Measurements from ENCODE around the gene DLGAP1.
A peak's percentile ranks its signal among the peaks of the same experiment; 100 is the strongest.

Gene DLGAP1

GRCh38 chr18:3566851-3567250, 888.3 kb downstream of the DLGAP1 start:
- H3K18ac ChIP-seq (ENCODE audit: low read length): no peak overlapping the region
- H3K27me3 ChIP-seq (ENCODE audit: insufficient read depth, low read length, poor library complexity): no peaks in the 10 kb centered on the region
- no peak overlapping the region for H2BK15ac ChIP-seq (replicated peaks; ENCODE audit: low read depth)
- H2AK5ac ChIP-seq (ENCODE audit: low read length): no peak overlapping the region
- H3K79me2 ChIP-seq (ENCODE audit: control insufficient read depth, insufficient read depth, low read length): no peaks in the 10 kb centered on the region
- H3K9ac ChIP-seq (ENCODE audit: low read length): no peak overlapping the region
- H3K4me2 ChIP-seq (ENCODE audit: low read length): no peak overlapping the region
- no peak overlapping the region for H3K56ac ChIP-seq (ENCODE audit: low read length)
- H2BK120ac ChIP-seq (ENCODE audit: low read depth, low read length): no peak overlapping the region
- no peaks in the 10 kb centered on the region for H3K4me1 ChIP-seq (ENCODE audit: control insufficient read depth, low read depth, low read length)
- no peaks in the 10 kb centered on the region for H3K36me3 ChIP-seq (ENCODE audit: control insufficient read depth, insufficient read depth, low read length)
- no peak for DNase-seq
- H3K4me3 ChIP-seq (ENCODE audit: low read length): no peak overlapping the region
- H3K27ac ChIP-seq (ENCODE audit: low read depth, low read length): no peak overlapping the region
- H4K5ac ChIP-seq (ENCODE audit: low read length): no peak overlapping the region
- H3K23ac ChIP-seq (ENCODE audit: low read length): no peak overlapping the region
- H3K4ac ChIP-seq (ENCODE audit: low read depth, low read length): no peak overlapping the region
- no peak overlapping the region for H2BK5ac ChIP-seq (ENCODE audit: low read length)
- no peaks in the 10 kb centered on the region for H3K79me1 ChIP-seq (ENCODE audit: low read length)
- H4K8ac ChIP-seq (ENCODE audit: low read depth, low read length): no peak overlapping the region

GRCh38 chr18:3560755-3561154, 894.4 kb downstream of the DLGAP1 start:
- H3K4ac ChIP-seq (ENCODE audit: low read depth, low read length): no peak overlapping the region
- no peak overlapping the region for H3K9ac ChIP-seq (ENCODE audit: low read length)
- no peaks in the 10 kb centered on the region for H3K79me1 ChIP-seq (ENCODE audit: low read length)
- no peaks in the 10 kb centered on the region for H3K36me3 ChIP-seq (ENCODE audit: control insufficient read depth, insufficient read depth, low read length)
- no peak overlapping the region for H3K4me2 ChIP-seq (ENCODE audit: low read length)
- H3K4me3 ChIP-seq (ENCODE audit: low read length): no peak overlapping the region
- H2BK5ac ChIP-seq (ENCODE audit: low read length): no peak overlapping the region
- DNase-seq: no peak
- no peak overlapping the region for H2BK15ac ChIP-seq (replicated peaks; ENCODE audit: low read depth)
- no peaks in the 10 kb centered on the region for H3K27me3 ChIP-seq (ENCODE audit: insufficient read depth, low read length, poor library complexity)
- no peak overlapping the region for H2AK5ac ChIP-seq (ENCODE audit: low read length)
- H3K79me2 ChIP-seq (ENCODE audit: control insufficient read depth, insufficient read depth, low read length): no peaks in the 10 kb centered on the region
- H4K8ac ChIP-seq (ENCODE audit: low read depth, low read length): no peak overlapping the region
- no peak overlapping the region for H3K27ac ChIP-seq (ENCODE audit: low read depth, low read length)
- no CpG with 5 or more reads among the region's 3 CpGs for WGBS (ENCODE audit: extremely low coverage, insufficient coverage, low lambda C conversion rate)
- H4K5ac ChIP-seq (ENCODE audit: low read length): no peak overlapping the region
- H3K56ac ChIP-seq (ENCODE audit: low read length): no peak overlapping the region
- H3K4me1 ChIP-seq (ENCODE audit: control insufficient read depth, low read depth, low read length): peaks cover 4% of the 10 kb centered on the region
- no peak overlapping the region for H3K18ac ChIP-seq (ENCODE audit: low read length)
- no peak overlapping the region for H3K23ac ChIP-seq (ENCODE audit: low read length)
- H2BK120ac ChIP-seq (ENCODE audit: low read depth, low read length): no peak overlapping the region

GRCh38 chr18:3554811-3555427, 900.2 kb downstream of the DLGAP1 start:
- H3K4me3 ChIP-seq (ENCODE audit: low read length): no peak overlapping the region
- no peak overlapping the region for H4K8ac ChIP-seq (ENCODE audit: low read depth, low read length)
- H3K79me2 ChIP-seq (ENCODE audit: control insufficient read depth, insufficient read depth, low read length): no peaks in the 10 kb centered on the region
- H4K5ac ChIP-seq (ENCODE audit: low read length): no peak overlapping the region
- no peak overlapping the region for H3K23ac ChIP-seq (ENCODE audit: low read length)
- no peak overlapping the region for H2AK5ac ChIP-seq (ENCODE audit: low read length)
- DNase-seq: peak; percentile 91
- no peak overlapping the region for H3K9ac ChIP-seq (ENCODE audit: low read length)
- H3K36me3 ChIP-seq (ENCODE audit: control insufficient read depth, insufficient read depth, low read length): no peaks in the 10 kb centered on the region
- no peak overlapping the region for H3K4ac ChIP-seq (ENCODE audit: low read depth, low read length)
- H2BK120ac ChIP-seq (ENCODE audit: low read depth, low read length): no peak overlapping the region
- H2BK15ac ChIP-seq (replicated peaks; ENCODE audit: low read depth): no peak overlapping the region
- H3K27ac ChIP-seq (ENCODE audit: low read depth, low read length): no peak overlapping the region
- H3K4me2 ChIP-seq (ENCODE audit: low read length): no peak overlapping the region
- no CpG with 5 or more reads among the region's 2 CpGs for whole genome bisulfite sequencing (ENCODE audit: extremely low coverage, insufficient coverage, low lambda C conversion rate)
- no peak overlapping the region for H2BK5ac ChIP-seq (ENCODE audit: low read length)
- H3K27me3 ChIP-seq (ENCODE audit: insufficient read depth, low read length, poor library complexity): no peaks in the 10 kb centered on the region
- no peak overlapping the region for H3K56ac ChIP-seq (ENCODE audit: low read length)
- H3K4me1 ChIP-seq (ENCODE audit: control insufficient read depth, low read depth, low read length): peaks cover 12% of the 10 kb centered on the region
- no peak overlapping the region for H3K18ac ChIP-seq (ENCODE audit: low read length)
- H3K79me1 ChIP-seq (ENCODE audit: low read length): no peaks in the 10 kb centered on the region

- H3K18ac ChIP-seq (ENCODE audit: low read length): peak overlapping the region; percentile 83
- no CpG with 5 or more reads among the region's 9 CpGs for WGBS (ENCODE audit: extremely low coverage, insufficient coverage, low lambda C conversion rate)
- peak overlapping the region; percentile 50 for H3K23ac ChIP-seq (ENCODE audit: low read length)
- H3K4ac ChIP-seq (ENCODE audit: low read depth, low read length): peak overlapping the region; percentile 70
- DNase-seq: peak; percentile 93
- H2BK5ac ChIP-seq (ENCODE audit: low read length): peak overlapping the region; percentile 100
- peak overlapping the region; percentile 55 for H3K4me2 ChIP-seq (ENCODE audit: low read length)
- H3K36me3 ChIP-seq (ENCODE audit: control insufficient read depth, insufficient read depth, low read length): no peaks in the 10 kb centered on the region
- no peak overlapping the region for H3K4me3 ChIP-seq (ENCODE audit: low read length)
- H3K56ac ChIP-seq (ENCODE audit: low read length): peak overlapping the region; percentile 93
- H4K8ac ChIP-seq (ENCODE audit: low read depth, low read length): no peak overlapping the region
- H2BK120ac ChIP-seq (ENCODE audit: low read depth, low read length): peak overlapping the region; percentile 97
- H2AK5ac ChIP-seq (ENCODE audit: low read length): peak overlapping the region; percentile 99
- no peaks in the 10 kb centered on the region for H3K27me3 ChIP-seq (ENCODE audit: insufficient read depth, low read length, poor library complexity)
- no peaks in the 10 kb centered on the region for H3K79me1 ChIP-seq (ENCODE audit: low read length)
- H3K27ac ChIP-seq (ENCODE audit: low read depth, low read length): peak overlapping the region; percentile 90
- H3K4me1 ChIP-seq (ENCODE audit: control insufficient read depth, low read depth, low read length): peaks cover 12% of the 10 kb centered on the region
- H3K79me2 ChIP-seq (ENCODE audit: control insufficient read depth, insufficient read depth, low read length): no peaks in the 10 kb centered on the region
- H3K9ac ChIP-seq (ENCODE audit: low read length): peak overlapping the region; percentile 73
- peak overlapping the region; percentile 95 for H4K5ac ChIP-seq (ENCODE audit: low read length)
- no peak overlapping the region for H2BK15ac ChIP-seq (replicated peaks; ENCODE audit: low read depth)
These were observed 901.0 kb downstream of the DLGAP1 start for GRCh38 chr18:3554091-3554601.

GRCh38 chr18:3552305-3552704, 902.8 kb downstream of the DLGAP1 start:
- Histone ChIP-seq H3K4ac (ENCODE audit: low read depth, low read length) (peak overlapping the region; percentile 91), H2AK5ac (ENCODE audit: low read length) (peak overlapping the region; percentile 99), H3K4me3 (ENCODE audit: low read length) (no peak overlapping the region), H2BK5ac (ENCODE audit: low read length) (peak overlapping the region; percentile 97), H3K27ac (ENCODE audit: low read depth, low read length) (peak overlapping the region; percentile 70), H3K18ac (ENCODE audit: low read length) (peak overlapping the region; percentile 8), H3K79me2 (ENCODE audit: control insufficient read depth, insufficient read depth, low read length) (no peaks in the 10 kb centered on the region), H4K5ac (ENCODE audit: low read length) (no peak overlapping the region), H3K36me3 (ENCODE audit: control insufficient read depth, insufficient read depth, low read length) (no peaks in the 10 kb centered on the region), H3K4me1 (ENCODE audit: control insufficient read depth, low read depth, low read length) (peaks cover 12% of the 10 kb centered on the region), H4K8ac (ENCODE audit: low read depth, low read length) (no peak overlapping the region), H3K79me1 (ENCODE audit: low read length) (no peaks in the 10 kb centered on the region), H3K4me2 (ENCODE audit: low read length) (no peak overlapping the region), H3K23ac (ENCODE audit: low read length) (peak overlapping the region; percentile 48), H3K27me3 (ENCODE audit: insufficient read depth, low read length, poor library complexity) (no peaks in the 10 kb centered on the region), H2BK15ac (replicated peaks; ENCODE audit: low read depth) (no peak overlapping the region), H2BK120ac (ENCODE audit: low read depth, low read length) (peak overlapping the region; percentile 34), H3K9ac (ENCODE audit: low read length) (peak overlapping the region; percentile 4), H3K56ac (ENCODE audit: low read length) (peak overlapping the region; percentile 78)
- DNase-seq: peak; percentile 24
- WGBS (ENCODE audit: extremely low coverage, insufficient coverage, low lambda C conversion rate): no CpG with 5 or more reads among the region's 3 CpGs
